HepG2 (cell line): ENCODE results near the gene ZMIZ1. TPM values are rescaled to one million over a fixed set of nuclear protein-coding genes. Genes with fewer than 3 reads are reported as not detected.

ENCODE experiments used
- ARID3A ChIP-seq: IDR thresholded peaks from 2 replicates; pipeline ENCODE4 v1.6.1; 2012; ENCODE audit warnings: low read depth, low read length, improper control_type of control experiment
- ATF7 ChIP-seq, 2 experiments: fragments of 450-650 bp in 1 of 2; sonication (generic) in 1 of 2; formaldehyde crosslinking in 1 of 2; IDR thresholded peaks; 2 replicates each; pipeline versions ENCODE4 v1.4.0 to v1.6.1; 2016 to 2020; ENCODE audit warnings: antibody characterized with exemption in 1 of 2, mild to moderate bottlenecking in 1 of 2, missing genetic modification reagents in 1 of 2
- DMTF1 ChIP-seq: sonication (generic); formaldehyde crosslinking; IDR thresholded peaks from 2 replicates; pipeline ENCODE4 v1.4.0; 2020; ENCODE audit warnings: mild to moderate bottlenecking, missing genetic modification reagents
- HNRNPLL ChIP-seq: fragments of 200-400 bp; formaldehyde crosslinking; IDR thresholded peaks from 2 replicates; pipeline ENCODE4 v1.6.1; 2017; ENCODE audit warnings: mild to moderate bottlenecking, low read depth, low read length; ENCODE audit not compliant: poor library complexity, severe bottlenecking
- HNRNPUL1 ChIP-seq: fragments of 200-400 bp; formaldehyde crosslinking; IDR thresholded peaks from 2 replicates; pipeline ENCODE4 v1.6.1; 2017; ENCODE audit warnings: low read depth, mild to moderate bottlenecking, low read length, moderate library complexity
- ISX ChIP-seq: sonication (generic); formaldehyde crosslinking; conservative IDR thresholded peaks from 2 replicates; pipeline ENCODE4 v1.5.0; 2020; ENCODE audit warnings: missing genetic modification reagents
- KIAA2018 ChIP-seq: sonication (generic); formaldehyde crosslinking; IDR thresholded peaks from 2 replicates; pipeline ENCODE4 v1.5.0; 2020; ENCODE audit warnings: mild to moderate bottlenecking, missing genetic modification reagents, borderline replicate concordance
- RBM39 ChIP-seq: fragments of 200-400 bp; formaldehyde crosslinking; IDR thresholded peaks from one replicate; pipeline ENCODE4 v1.6.1; 2018; ENCODE audit warnings: antibody characterized with exemption, mild to moderate bottlenecking, low read depth, low read length; ENCODE audit not compliant: poor library complexity, severe bottlenecking
- SMYD3 ChIP-seq: sonication (generic); formaldehyde crosslinking; IDR thresholded peaks from 2 replicates; pipeline ENCODE4 v1.8.1; 2023; ENCODE audit warnings: mild to moderate bottlenecking, missing genetic modification reagents
- SOX5 ChIP-seq: IDR thresholded peaks from 2 replicates; pipeline ENCODE4 v1.6.1; 2016; ENCODE audit warnings: borderline replicate concordance
- SP5 ChIP-seq: IDR thresholded peaks from 2 replicates; pipeline ENCODE4 v1.6.1; 2016; ENCODE audit warnings: low read depth, borderline replicate concordance
- ZNF343 ChIP-seq: sonication (generic); formaldehyde crosslinking; IDR thresholded peaks from 2 replicates; pipeline ENCODE4 v1.4.0; 2020; ENCODE audit warnings: mild to moderate bottlenecking, missing genetic modification reagents
- ZNF362 ChIP-seq: sonication (generic); formaldehyde crosslinking; IDR thresholded peaks from 2 replicates; pipeline ENCODE4 v1.4.0; 2020; ENCODE audit warnings: missing genetic modification reagents, mild to moderate bottlenecking, borderline replicate concordance
- ZNF768 ChIP-seq: sonication (generic); formaldehyde crosslinking; IDR thresholded peaks from 2 replicates; pipeline ENCODE4 v1.4.0; 2020; ENCODE audit warnings: missing genetic modification reagents
- polyA plus RNA-seq, 8 experiments: library from polyadenylated mRNA; depleted of rRNA in 3 of 8; stranded (reverse) in 7 of 8; unstranded in 1 of 8; fragments of >200 nt; fragmentation: Illumina TruSeq in 4 of 8; extraction: Trizol in 4 of 8; gene quantifications; 2 replicates each; pipeline versions ENCODE4 v1.2.1 to v1.2.3, GENCODE V29; 2011 to 2016; ENCODE audit warnings: low read depth in 4 of 8, missing spikeins in 1 of 8, mixed read lengths in 1 of 8; ENCODE audit not compliant: insufficient read depth in 1 of 8
- total RNA-seq, 5 experiments: library from RNA; depleted of rRNA; stranded (reverse); fragments of >200 nt; fragmentation: Illumina TruSeq; extraction: Trizol; gene quantifications; 2 replicates each; pipeline ENCODE4 v1.2.3, GENCODE V29; 2016; ENCODE audit warnings: low read depth in 1 of 5

Gene ZMIZ1
- total and polyA plus RNA-seq, 2 of the 13 experiments (the other 11 are each of a cell fraction or from before 2014, with no cell fraction given) = 5.3 to 10.2 TPM

GRCh38 chr10:79347894-79348639 lies 279.3 kb downstream of the ZMIZ1 start (continued):
- TF ChIP-seq KIAA2018 (CRISPR knock-in tag) = no peak
- TF ChIP-seq SOX5 = peak; percentile 13; the same call in 1 of the 2 replicates
- TF ChIP-seq SP5 (CRISPR knock-in tag) = peak; percentile 79
- no peak for TF ChIP-seq HNRNPUL1
- no peak for TF ChIP-seq HNRNPLL
- no peak for TF ChIP-seq ATF7 (IDR thresholded peaks at IDR 0.05)
- TF ChIP-seq ATF7 (CRISPR knock-in tag; IDR thresholded peaks at IDR 0.05) = no peak
- TF ChIP-seq ISX (CRISPR knock-in tag) = 0 out of 2 replicates have a peak, but pooled peaks have one; percentile 6
- no peak for TF ChIP-seq ARID3A
- TF ChIP-seq DMTF1 (CRISPR knock-in tag) = no peak
- TF ChIP-seq RBM39 = no peak
- TF ChIP-seq ZNF362 = no peak
- TF ChIP-seq SMYD3 (CRISPR knock-in tag) = no peak
- no peak; the same call in 1 of the 2 replicates for TF ChIP-seq ZNF768
- no peak for TF ChIP-seq ZNF343 (CRISPR knock-in tag)
